ENCODE data around the gene PLIN5. TPM values are rescaled to one million over a fixed set of nuclear protein-coding genes. Genes with fewer than 3 reads are reported as not detected.
A peak's percentile ranks its signal among the peaks of the same experiment; 100 is the strongest.

PLIN5 gene
- total RNA-seq, 2 donors from 2014 or later, result 3.7 to 3.9 TPM

DNA sequence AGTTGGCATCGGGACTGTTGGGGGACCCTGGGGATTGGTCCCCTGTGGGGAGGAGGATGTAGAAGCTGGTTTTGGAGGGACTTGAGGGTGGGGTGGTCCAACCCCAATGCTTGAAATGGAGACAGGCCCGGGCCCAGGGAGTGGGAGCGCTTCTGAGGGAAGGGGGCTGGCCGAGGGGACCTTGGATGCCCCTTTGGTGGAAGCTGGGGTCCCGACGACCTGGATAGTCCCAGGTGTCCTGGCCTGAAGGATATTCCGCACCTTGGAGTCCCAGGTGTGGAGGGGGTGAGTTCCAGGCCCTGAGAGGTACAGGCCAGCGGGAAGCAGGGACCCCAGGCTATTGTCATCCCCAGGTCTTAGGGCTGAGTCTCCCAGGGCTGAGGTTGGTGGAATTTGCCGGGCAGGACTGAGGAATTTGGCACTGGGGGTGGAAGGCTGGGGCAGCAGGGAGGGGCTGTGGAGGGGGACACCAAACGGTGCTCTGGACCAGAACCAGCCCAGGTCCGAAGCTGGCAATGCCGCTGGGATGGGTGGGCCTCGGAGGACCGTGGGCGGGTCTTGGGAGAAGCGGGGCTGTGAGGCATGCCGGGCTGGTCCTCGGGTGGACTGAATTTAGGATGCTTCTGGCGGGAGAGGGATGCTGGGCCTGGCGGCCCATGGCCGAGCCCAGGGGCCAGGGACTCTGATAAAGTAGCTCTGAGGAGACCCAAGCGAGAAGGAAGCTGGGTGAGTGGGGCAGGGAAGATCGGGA is 61.1 kb downstream of the PLIN5 start:
- Histone ChIP-seq H3K27ac (ENCODE audit: low read depth, low read length) (peak overlapping the region; percentile 71), H3K9me3 (ENCODE audit: control insufficient read depth, low read length) (no peaks in the 10 kb centered on the region), H3K9ac (ENCODE audit: extremely low read depth, low read length, poor library complexity, severe bottlenecking) (peak overlapping the region; percentile 77), H3K36me3 (ENCODE audit: control insufficient read depth, insufficient read depth, low read length) (peaks cover 30% of the 10 kb centered on the region), H3K4me3 (ENCODE audit: low read length) (peak overlapping the region; percentile 90), H3K27me3 (ENCODE audit: control insufficient read depth, insufficient read depth, low read length, poor library complexity, severe bottlenecking) (no peaks in the 10 kb centered on the region), H3K4me1 (ENCODE audit: control insufficient read depth, insufficient read depth, low read length) (no peaks in the 10 kb centered on the region)
- peak; percentile 71 for DNase-seq
- Mint-ChIP-seq H3K9me3 (no peaks in the 10 kb centered on the region), H3K4me3 (no peak overlapping the region), H3K4me1 (peaks cover 10% of the 10 kb centered on the region), H3K27me3 (ENCODE audit: insufficient read depth) (no peaks in the 10 kb centered on the region), H3K36me3 (ENCODE audit: low read depth) (peaks cover 23% of the 10 kb centered on the region), H3K27ac (peak overlapping the region; percentile 94)
- no peak for TF ChIP-seq CTCF (conservative IDR thresholded peaks at IDR 0.05)
- WGBS, 2 experiments (ENCODE audit: insufficient coverage in 1 of 2, insufficient read length in 1 of 2), result 16 to 21% methylated on average over 13 to 23 of the region's 23 CpGs

GRCh38 chr19:4473011-4473762 is 61.8 kb downstream of the PLIN5 start:
- Histone ChIP-seq H3K36me3 (ENCODE audit: control insufficient read depth, insufficient read depth, low read length) (peaks cover 24% of the 10 kb centered on the region), H3K4me1 (ENCODE audit: control insufficient read depth, insufficient read depth, low read length) (no peaks in the 10 kb centered on the region), H3K9me3 (ENCODE audit: control insufficient read depth, low read length) (no peaks in the 10 kb centered on the region), H3K27ac (ENCODE audit: low read depth, low read length) (no peak overlapping the region), H3K27me3 (ENCODE audit: control insufficient read depth, insufficient read depth, low read length, poor library complexity, severe bottlenecking) (no peaks in the 10 kb centered on the region), H3K9ac (ENCODE audit: extremely low read depth, low read length, poor library complexity, severe bottlenecking) (peak overlapping the region; percentile 77), H3K4me3 (ENCODE audit: low read length) (peak overlapping the region; percentile 90)
- Mint-ChIP-seq H3K9me3 (no peaks in the 10 kb centered on the region), H3K36me3 (ENCODE audit: low read depth) (peaks cover 18% of the 10 kb centered on the region), H3K4me1 (peaks cover 10% of the 10 kb centered on the region), H3K27ac (peak overlapping the region; percentile 94), H3K27me3 (ENCODE audit: insufficient read depth) (no peaks in the 10 kb centered on the region), H3K4me3 (no peak overlapping the region)
- no peak for TF ChIP-seq CTCF (conservative IDR thresholded peaks at IDR 0.05)
- DNase-seq, result no peak
- WGBS, 2 experiments (ENCODE audit: insufficient coverage in 1 of 2, insufficient read length in 1 of 2), result 29 to 56% methylated on average over 4 to 25 of the region's 25 CpGs

Other genes with a start within 250 kb of the PLIN5 start
- under 1 TPM; 0.58 to 0.70 TPM for gene TMIGD2, start 232.8 kb downstream of the PLIN5 start, total RNA-seq
- gene FSD1, start 230.6 kb downstream of the PLIN5 start, total RNA-seq, result 10 to 100 TPM; 33.3 to 37.9 TPM
- 10 to 100 TPM; 12.7 to 13.3 TPM for gene STAP2, start 196.4 kb downstream of the PLIN5 start, total RNA-seq
- 10 to 100 TPM; 51.5 to 55.9 TPM for gene MPND, start 191.7 kb downstream of the PLIN5 start, total RNA-seq
- gene SH3GL1, start 134.7 kb downstream of the PLIN5 start, total RNA-seq, result 10 to 100 TPM; 76.8 to 77.0 TPM
- 10 to 100 TPM; 70.7 to 76.9 TPM for gene CHAF1A, start 132.6 kb downstream of the PLIN5 start, total RNA-seq
- gene UBXN6, start 77.4 kb downstream of the PLIN5 start, total RNA-seq, result 10 to 100 TPM; 31.2 to 36.9 TPM
- gene HDGFL2, start 62.9 kb downstream of the PLIN5 start, total RNA-seq, result 100 to 1,000 TPM; 117 TPM
- gene PLIN4, start 16.7 kb downstream of the PLIN5 start, total RNA-seq, result under 1 TPM; 0.33 to 0.66 TPM
- 1 to 10 TPM in 1 of 2 donors, under 1 TPM in 1; 0.86 to 1.4 TPM for gene LRG1, start 4.8 kb upstream of the PLIN5 start, total RNA-seq
- 10 to 100 TPM; 28.9 to 67.8 TPM for gene SEMA6B, start 24.5 kb upstream of the PLIN5 start, total RNA-seq
- 10 to 100 TPM; 18.1 to 25.5 TPM for gene TNFAIP8L1, start 104.3 kb upstream of the PLIN5 start, total RNA-seq
- gene MYDGF, start 135.1 kb upstream of the PLIN5 start, total RNA-seq, result 10 to 100 TPM; 58.7 to 64.0 TPM
- gene DPP9, start 188.6 kb upstream of the PLIN5 start, total RNA-seq, result 10 to 100 TPM; 36.8 to 48.8 TPM